AG04450 (cell line): ENCODE data around the gene DIP2A. TPM values are rescaled to one million over a fixed set of nuclear protein-coding genes. Genes with fewer than 3 reads are reported as not detected.
A peak's percentile ranks its signal among the peaks of the same experiment; 100 is the strongest.

Experiments
- CTCF ChIA-PET: fragments of 300-600, 350-600 bp; formaldehyde crosslinking; extraction: SDS; loops from one replicate; lab custom pipeline; 2022; ENCODE audit warnings: antibody characterized with exemption, inconsistent platforms; lab: Charles Lee
- POLR2A ChIA-PET: fragments of 350-600 bp; formaldehyde crosslinking; extraction: SDS; loops from one replicate; lab custom pipeline; 2021; ENCODE audit warnings: antibody characterized with exemption, inconsistent platforms; lab: Yijun Ruan, JAX
- DNase-seq: peaks from one replicate; pipeline ENCODE4 v3.0.0-alpha.2; 2011; ENCODE audit warnings: low read depth, low spot score
- H3K27ac ChIP-seq: one replicate; pipeline ENCODE4 v1.5.1; 2012; ENCODE audit warnings: low read depth, low read length, control low read depth
- H3K27me3 ChIP-seq: one replicate; pipeline ENCODE4 v1.6.0; 2012; ENCODE audit warnings: low read length; ENCODE audit not compliant: control insufficient read depth, insufficient read depth
- H3K4me3 ChIP-seq: 2 replicates; pipeline ENCODE4 v1.5.1; 2011; ENCODE audit warnings: mild to moderate bottlenecking, low read depth, low read length, control low read depth
- H3K9me3 ChIP-seq: 2 replicates; pipeline ENCODE4 v1.5.1; 2012; ENCODE audit warnings: low read length; ENCODE audit not compliant: control insufficient read depth, insufficient read depth
- polyA plus RNA-seq: library from polyadenylated mRNA; depleted of rRNA; stranded (reverse); fragments of >200 nt; gene quantifications from 2 replicates; pipeline ENCODE4 v1.2.3, GENCODE V29; 2011
- TF ChIP-seq, protein P1 (sequence below): IDR thresholded peaks from 2 replicates; pipeline ENCODE4 v1.5.1; 2011; ENCODE audit warnings: low read depth, low read length, control low read depth, inconsistent platforms

DIP2A gene
- polyA plus RNA-seq, 1 experiment: 21.0 TPM

DNA sequence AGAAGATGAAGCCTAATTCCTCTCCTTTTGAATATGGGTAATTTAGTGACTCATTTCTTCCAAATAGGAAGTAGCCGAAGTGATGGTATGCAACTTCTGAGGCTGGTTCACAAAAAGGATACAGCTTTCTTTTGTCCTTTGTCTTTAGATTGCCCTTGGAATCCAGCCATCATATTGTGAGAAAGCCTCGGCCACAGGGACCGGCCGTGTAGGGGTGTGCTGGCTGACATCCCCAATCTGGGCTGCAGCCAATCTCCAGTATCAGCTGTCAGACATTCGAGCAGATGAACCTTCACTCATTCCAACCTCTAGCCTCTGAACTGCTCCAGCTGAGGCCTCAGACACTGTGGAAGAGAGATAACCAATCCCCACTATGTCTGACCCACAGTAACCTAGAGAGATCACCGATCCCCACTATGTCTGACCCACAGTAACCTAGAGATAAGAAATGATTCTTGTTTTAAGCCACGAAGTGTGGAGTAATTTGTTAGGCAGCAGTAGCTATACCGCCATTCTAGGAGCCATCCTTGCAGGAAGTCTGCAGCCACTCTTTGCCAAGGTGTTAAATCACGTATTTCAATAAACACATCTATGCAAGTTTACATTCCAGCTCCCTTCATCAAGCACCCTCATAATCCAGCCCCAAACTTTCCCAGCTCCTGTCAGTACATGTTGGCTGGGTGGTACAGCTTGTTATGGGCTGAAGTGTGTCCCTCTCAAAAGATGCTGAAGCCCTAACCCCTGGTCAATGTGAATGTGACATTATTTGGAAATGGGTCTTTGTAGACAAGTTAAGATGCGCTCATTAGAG lies 2.9 kb upstream of the DIP2A start:
- Histone ChIP-seq H3K4me3 (no peak overlapping the region), H3K27me3 (no peaks in the 10 kb centered on the region), H3K9me3 (no peaks in the 10 kb centered on the region; the same call in 1 of the 2 replicates), H3K27ac (peak overlapping the region; percentile 77)
- ChIA-PET CTCF (no interaction called here), POLR2A (no interaction called here)
- no peak for DNase-seq
- TF ChIP-seq, protein P1, sequence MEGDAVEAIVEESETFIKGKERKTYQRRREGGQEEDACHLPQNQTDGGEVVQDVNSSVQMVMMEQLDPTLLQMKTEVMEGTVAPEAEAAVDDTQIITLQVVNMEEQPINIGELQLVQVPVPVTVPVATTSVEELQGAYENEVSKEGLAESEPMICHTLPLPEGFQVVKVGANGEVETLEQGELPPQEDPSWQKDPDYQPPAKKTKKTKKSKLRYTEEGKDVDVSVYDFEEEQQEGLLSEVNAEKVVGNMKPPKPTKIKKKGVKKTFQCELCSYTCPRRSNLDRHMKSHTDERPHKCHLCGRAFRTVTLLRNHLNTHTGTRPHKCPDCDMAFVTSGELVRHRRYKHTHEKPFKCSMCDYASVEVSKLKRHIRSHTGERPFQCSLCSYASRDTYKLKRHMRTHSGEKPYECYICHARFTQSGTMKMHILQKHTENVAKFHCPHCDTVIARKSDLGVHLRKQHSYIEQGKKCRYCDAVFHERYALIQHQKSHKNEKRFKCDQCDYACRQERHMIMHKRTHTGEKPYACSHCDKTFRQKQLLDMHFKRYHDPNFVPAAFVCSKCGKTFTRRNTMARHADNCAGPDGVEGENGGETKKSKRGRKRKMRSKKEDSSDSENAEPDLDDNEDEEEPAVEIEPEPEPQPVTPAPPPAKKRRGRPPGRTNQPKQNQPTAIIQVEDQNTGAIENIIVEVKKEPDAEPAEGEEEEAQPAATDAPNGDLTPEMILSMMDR: no peak

- Histone ChIP-seq H3K4me3 (no peak overlapping the region), H3K27me3 (no peaks in the 10 kb centered on the region), H3K9me3 (no peaks in the 10 kb centered on the region; the same call in 1 of the 2 replicates), H3K27ac (no peak overlapping the region)
- no peak for DNase-seq
- TF ChIP-seq, protein P1: no peak
- ChIA-PET CTCF (interaction anchor here (1.3 kb wide), 1 partner anchor 183 kb away, joined by 3 read pairs; no protein-coding TSS in a partner anchor), POLR2A (interaction anchor here (1.4 kb wide), 1 partner anchor 179 kb away, joined by 4 read pairs; the partner anchor contains the start of gene PRMT2)
Measured at GRCh38 chr21:46456750-46457149, 1.9 kb upstream of the DIP2A start.

- DNase-seq: peak; percentile 7
- TF ChIP-seq, protein P1: no peak
- Histone ChIP-seq H3K27ac (peak overlapping the region; percentile 83), H3K9me3 (no peaks in the 10 kb centered on the region; the same call in 1 of the 2 replicates), H3K27me3 (no peaks in the 10 kb centered on the region), H3K4me3 (peak overlapping the region; percentile 81)
- ChIA-PET CTCF (interaction anchor here (1.3 kb wide), 1 partner anchor 182 kb away, joined by 3 read pairs; no protein-coding TSS in a partner anchor), POLR2A (interaction anchor here (1.0 to 1.5 kb wide), 3 partner anchors 11 to 178 kb away, joined by 3 to 5 read pairs (median 4); partner anchors contain the start of gene PRMT2)
Measured at GRCh38 chr21:46457801-46458314, 833 bp upstream of the DIP2A start.

GRCh38 chr21:46459024-46459355 lies 299 bp downstream of the DIP2A start:
- H3K27me3 ChIP-seq: no peaks in the 10 kb centered on the region
- DNase-seq: no peak
- ChIA-PET CTCF (no interaction called here), POLR2A (interaction anchor here (0.7 to 1.5 kb wide), 2 partner anchors 13 to 16 kb away, joined by 3 to 5 read pairs; no protein-coding TSS in a partner anchor)
- no peaks in the 10 kb centered on the region; the same call in 1 of the 2 replicates for H3K9me3 ChIP-seq
- peak overlapping the region; percentile 77 for H3K4me3 ChIP-seq
- no peak overlapping the region for H3K27ac ChIP-seq
- TF ChIP-seq, protein P1: no peak
